Measurements from ENCODE around the gene POMC.
"Not testable (repeated sequence)": the region's sequence is repeated elsewhere in the genome, so short reads cannot be mapped to it uniquely, and the experiment has no call there.

Gene POMC

DNA sequence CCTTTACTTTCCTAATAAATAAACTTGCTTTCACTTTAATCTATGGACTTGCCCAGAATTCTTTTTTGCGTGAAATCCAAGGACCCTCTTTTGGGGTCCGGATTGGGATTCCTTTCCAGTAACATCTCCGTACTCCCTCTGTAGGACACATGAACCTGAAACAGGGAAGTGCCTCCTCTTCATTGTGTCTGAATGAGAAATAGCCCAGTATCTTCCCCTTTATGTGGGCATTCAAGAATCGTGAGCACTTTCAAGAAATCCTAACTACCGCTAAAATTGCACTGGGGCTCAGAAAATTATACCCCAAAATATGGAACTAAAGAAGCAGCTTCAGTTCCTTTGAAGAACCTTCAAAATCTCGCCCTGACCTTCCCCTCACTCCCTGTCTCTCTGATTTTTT is 7.8 kb upstream of the POMC start:
- no peak for DNase-seq

DNA sequence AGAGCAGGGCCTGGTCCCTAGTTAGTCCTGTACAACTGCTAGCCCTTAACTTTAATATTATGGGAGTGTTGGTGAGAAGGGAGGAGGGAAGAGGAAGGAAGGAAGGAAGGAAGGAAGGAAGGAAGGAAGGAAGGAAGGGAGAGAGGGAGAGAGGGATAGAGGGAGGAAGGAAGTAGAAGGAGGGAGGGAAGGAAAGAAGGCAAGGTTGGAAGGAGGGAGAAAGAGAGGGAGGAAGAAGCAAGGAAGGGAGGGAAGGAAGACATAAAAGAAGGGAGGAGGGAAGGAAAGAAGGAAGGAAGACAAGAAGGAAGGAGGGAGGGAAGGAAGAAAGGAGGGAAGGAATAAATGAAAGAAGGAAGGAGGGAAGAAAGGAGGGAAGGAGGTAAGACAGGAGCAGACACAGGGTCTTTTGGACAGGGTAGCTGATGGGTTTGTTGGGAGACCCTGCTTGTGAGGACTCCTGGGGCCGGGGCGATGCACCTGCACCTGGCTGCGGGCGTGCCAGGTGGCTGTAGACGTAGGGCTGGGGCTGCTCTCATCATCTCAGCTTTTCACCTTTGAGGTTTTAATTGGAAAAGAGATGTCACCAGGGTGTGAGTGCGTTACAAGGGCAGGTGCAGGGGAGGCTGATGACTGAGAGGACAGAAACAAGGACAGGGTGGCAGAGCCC is 5.9 kb upstream of the POMC start:
- no peak for DNase-seq

DNA sequence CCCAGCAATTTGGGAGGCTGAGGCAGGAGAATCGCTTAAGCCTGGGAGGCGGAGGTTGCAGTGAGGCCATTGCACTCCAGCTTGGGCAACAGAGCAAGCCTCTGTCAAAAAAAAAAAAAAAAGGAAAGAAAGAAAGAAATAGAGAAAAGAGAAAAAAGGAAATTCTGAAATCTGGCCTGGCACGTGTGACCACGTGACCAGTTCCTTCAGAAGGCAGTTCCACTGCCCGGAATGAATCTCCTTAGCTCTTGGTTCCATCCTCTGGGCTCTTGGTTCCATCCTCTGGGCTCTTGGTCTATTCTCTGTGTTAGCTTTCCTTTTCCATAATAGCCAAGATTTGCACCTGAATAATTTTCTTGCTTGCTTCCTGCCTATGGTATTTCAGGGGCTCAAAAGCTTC is 5.3 kb upstream of the POMC start:
- no peak for DNase-seq

GRCh38 chr2:25170888-25171287 is 2.5 kb upstream of the POMC start:
- peak; percentile 18 for DNase-seq

- DNase-seq, result no peak
Observed at GRCh38 chr2:25169073-25169470, 692 bp upstream of the POMC start.

GRCh38 chr2:25165992-25166875 is 2.1 kb downstream of the POMC start:
- DNase-seq, result peak; percentile 74

- no peak for DNase-seq
Observed at GRCh38 chr2:25164561-25164960, 3.8 kb downstream of the POMC start.

DNA sequence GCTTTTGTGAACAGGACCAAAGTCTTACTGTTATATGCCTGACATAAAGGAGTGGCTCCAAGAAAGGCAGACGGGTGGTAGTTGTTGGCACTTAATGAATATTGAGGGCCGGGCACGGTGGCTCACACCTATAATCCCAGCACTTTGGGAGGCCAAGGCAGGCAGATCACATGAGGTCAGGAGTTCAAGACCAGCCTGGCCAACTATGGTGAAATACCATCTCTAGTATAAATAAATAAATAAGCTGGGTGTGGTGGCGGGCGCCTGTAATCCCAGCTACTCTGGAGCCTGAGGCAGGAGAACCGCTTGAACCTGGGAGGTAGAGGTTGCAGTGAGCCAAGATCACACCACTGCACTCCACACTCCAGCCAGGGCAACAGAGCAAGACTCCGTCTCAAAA is 6.3 kb downstream of the POMC start:
- DNase-seq, result not testable (repeated sequence)

DNA sequence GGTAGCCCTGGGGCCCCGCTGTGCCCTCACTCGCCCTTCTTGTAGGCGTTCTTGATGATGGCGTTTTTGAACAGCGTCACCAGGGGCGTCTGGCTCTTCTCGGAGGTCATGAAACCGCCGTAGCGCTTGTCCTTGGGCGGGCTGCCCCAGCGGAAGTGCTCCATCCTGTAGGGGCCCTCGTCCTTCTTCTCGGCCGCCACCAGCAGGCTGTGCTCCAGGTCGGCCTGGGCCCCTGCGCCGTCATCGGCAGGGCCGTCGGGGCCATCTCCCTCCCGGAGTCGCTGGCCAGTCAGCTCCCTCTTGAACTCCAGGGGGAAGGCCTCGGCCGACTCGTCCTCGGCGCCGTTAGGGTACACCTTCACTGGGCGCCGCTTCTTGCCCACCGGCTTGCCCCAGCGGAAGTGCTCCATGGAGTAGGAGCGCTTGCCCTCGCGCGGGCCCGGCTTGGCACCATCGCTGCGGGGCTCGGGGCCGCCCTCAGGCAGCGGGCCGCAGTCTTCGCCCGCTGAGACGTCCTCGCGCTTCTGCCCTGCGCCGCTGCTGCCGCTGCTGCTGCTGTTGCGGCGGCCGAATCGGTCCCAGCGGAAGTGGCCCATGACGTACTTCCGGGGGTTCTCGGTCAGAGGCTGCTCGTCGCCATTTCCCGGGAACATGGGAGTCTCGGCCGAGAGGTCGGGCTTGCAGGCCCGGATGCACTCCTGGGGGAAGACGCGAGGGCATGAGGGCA is 7.2 kb downstream of the POMC start:
- peak; percentile 74 for DNase-seq

DNA sequence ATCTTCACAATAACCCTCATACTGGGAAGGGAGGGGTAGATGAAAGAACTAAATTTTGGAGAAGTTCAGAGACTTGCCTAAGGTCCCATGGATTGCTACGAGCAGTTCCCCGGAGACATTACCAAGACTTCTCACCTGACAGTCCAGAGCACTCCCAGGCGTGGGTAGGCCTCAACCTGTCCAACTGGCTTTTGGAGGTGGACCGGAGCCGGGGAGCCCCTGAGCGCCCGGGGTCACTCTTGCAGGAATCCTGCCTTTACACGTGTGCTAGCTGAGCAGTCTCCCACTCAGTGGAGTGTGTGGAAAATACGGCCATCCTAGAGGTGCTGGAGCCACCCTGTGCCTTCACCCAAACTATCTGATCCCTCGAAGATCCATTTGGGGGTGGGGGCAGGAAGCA is 8.0 kb downstream of the POMC start:
- DNase-seq, result no peak

DNA sequence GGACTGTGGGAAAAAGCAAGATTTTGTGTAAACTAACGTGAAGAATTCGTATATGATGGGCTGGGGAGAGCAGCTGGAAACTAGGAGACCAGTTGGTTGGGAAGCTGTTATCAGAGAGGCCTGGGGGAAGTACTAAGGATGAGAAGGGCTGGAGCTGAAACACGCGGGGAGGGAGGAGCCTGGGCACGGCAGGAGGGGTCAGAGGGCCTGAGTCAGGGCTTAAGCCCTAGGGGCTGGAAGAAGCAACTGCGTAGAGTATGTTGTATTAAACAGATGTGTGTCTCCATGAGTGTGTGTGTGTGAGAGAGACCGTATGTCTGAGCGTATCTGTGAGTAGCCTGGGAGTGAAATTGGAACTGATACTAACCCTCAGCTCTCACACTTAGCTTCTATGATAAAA is 8.4 kb downstream of the POMC start:
- DNase-seq, result peak; percentile 44

GRCh38 chr2:25158096-25158852 is 10.1 kb downstream of the POMC start:
- no peak for DNase-seq

DNA sequence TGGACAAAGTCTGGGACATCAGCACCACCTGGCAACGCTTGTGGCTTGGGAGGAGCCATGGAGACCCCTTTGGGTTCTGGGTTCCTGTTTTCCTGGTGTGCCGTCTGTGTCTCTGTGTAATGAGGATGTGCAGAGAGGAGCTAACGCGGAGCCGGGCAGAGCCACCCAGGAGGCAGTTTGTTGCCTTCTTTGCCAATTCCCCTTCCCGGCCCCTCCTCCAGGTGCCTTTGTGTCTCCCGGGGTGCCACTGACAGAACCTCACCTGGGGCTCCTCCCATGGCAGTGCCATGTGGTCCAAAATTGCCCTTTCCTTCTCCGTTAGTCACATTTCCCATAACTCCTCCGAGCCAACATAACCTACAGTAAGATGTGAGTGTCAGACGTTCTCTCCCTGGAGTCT is 13.0 kb downstream of the POMC start:
- no peak for DNase-seq

- no peak for DNase-seq
Observed at GRCh38 chr2:25151718-25152117, 16.7 kb downstream of the POMC start.

DNA sequence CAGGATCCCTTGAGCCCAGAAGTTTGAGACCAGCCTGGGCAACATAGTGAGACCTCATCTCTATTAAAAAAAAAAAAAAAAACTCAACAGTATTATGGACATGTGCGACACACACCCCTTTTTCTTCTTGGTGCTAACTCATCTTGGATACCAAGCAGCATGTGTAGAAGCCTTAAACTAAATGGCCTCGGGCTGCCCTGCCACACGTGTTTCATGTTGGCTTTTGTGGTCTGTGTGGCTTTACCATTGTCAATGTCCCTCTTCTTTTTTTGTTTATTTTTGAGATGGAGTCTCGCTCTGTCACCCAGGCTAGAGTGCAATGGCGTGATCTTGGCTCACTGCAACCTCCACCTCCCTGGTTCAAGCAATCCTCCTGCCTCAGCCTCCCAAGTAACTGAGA is 17.4 kb downstream of the POMC start:
- not testable (repeated sequence) for DNase-seq

- DNase-seq, result no peak
Observed at GRCh38 chr2:25149646-25150045, 18.7 kb downstream of the POMC start.

- no peak for DNase-seq
Observed at GRCh38 chr2:25146896-25147295, 21.5 kb downstream of the POMC start.

- DNase-seq, result no peak
Observed at GRCh38 chr2:25145803-25146202, 22.6 kb downstream of the POMC start.

GRCh38 chr2:25141120-25141519 is 27.3 kb downstream of the POMC start:
- no peak for DNase-seq

GRCh38 chr2:25140535-25140934 is 27.8 kb downstream of the POMC start:
- not testable (repeated sequence) for DNase-seq

- DNase-seq, result no peak
Observed at GRCh38 chr2:25132693-25133092, 35.7 kb downstream of the POMC start.

- DNase-seq, result peak; percentile 42
Observed at GRCh38 chr2:25132299-25132635, 36.1 kb downstream of the POMC start.
